ENCODE results near the gene SMNDC1. TPM values are rescaled to one million over a fixed set of nuclear protein-coding genes. Genes with fewer than 3 reads are reported as not detected.

The SMNDC1 gene
- total RNA-seq, 1 experiment from 2014 or later = 57.8 TPM

GRCh38 chr10:110269374-110270318 is 35.1 kb downstream of the SMNDC1 start:
- Histone ChIP-seq H3K9me3 (ENCODE audit: low read depth, low read length, poor library complexity, severe bottlenecking) (no peaks in the 10 kb centered on the region), H3K27ac (ENCODE audit: low read depth, low read length, poor library complexity, severe bottlenecking) (peak overlapping the region; percentile 19), H3K4me3 (ENCODE audit: low read depth, low read length, poor library complexity, severe bottlenecking) (peak overlapping the region; percentile 6), H3K36me3 (ENCODE audit: insufficient read depth, low read length, poor library complexity, severe bottlenecking) (no peaks in the 10 kb centered on the region), H3K27me3 (replicated peaks; ENCODE audit: insufficient read depth, low read depth, low read length, poor library complexity) (no peaks in the 10 kb centered on the region), H3K4me1 (ENCODE audit: insufficient read depth, low read length, poor library complexity, severe bottlenecking) (peaks cover 23% of the 10 kb centered on the region)
- intact Hi-C loops (cut with micrococcal nuclease; ENCODE audit: unreplicated experiment) = loop anchor here (10.0 kb wide), 1 partner anchor 295 kb away; no protein-coding TSS in a partner anchor
- TF ChIP-seq EZH2 (IDR thresholded peaks at IDR 0.05; ENCODE audit: borderline replicate concordance, low read depth, low read length, poor library complexity, severe bottlenecking) = no peak
- TF ChIP-seq, protein P1, sequence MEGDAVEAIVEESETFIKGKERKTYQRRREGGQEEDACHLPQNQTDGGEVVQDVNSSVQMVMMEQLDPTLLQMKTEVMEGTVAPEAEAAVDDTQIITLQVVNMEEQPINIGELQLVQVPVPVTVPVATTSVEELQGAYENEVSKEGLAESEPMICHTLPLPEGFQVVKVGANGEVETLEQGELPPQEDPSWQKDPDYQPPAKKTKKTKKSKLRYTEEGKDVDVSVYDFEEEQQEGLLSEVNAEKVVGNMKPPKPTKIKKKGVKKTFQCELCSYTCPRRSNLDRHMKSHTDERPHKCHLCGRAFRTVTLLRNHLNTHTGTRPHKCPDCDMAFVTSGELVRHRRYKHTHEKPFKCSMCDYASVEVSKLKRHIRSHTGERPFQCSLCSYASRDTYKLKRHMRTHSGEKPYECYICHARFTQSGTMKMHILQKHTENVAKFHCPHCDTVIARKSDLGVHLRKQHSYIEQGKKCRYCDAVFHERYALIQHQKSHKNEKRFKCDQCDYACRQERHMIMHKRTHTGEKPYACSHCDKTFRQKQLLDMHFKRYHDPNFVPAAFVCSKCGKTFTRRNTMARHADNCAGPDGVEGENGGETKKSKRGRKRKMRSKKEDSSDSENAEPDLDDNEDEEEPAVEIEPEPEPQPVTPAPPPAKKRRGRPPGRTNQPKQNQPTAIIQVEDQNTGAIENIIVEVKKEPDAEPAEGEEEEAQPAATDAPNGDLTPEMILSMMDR (conservative IDR thresholded peaks at IDR 0.05; ENCODE audit: low read depth, low read length) = no peak
- peak; percentile 18 for DNase-seq (ENCODE audit: low spot score)
- CTCF ChIA-PET = no interaction called here
- POLR2A ChIA-PET (ENCODE audit: low non-redundant PET) = no interaction called here
- BruUV-seq (replicated peaks) = no TSS peak

GRCh38 chr10:110268971-110269370 is 35.7 kb downstream of the SMNDC1 start:
- ChIA-PET POLR2A (ENCODE audit: low non-redundant PET) (no interaction called here), CTCF (no interaction called here)
- no peak overlapping the region for H3K4me3 ChIP-seq (ENCODE audit: low read depth, low read length, poor library complexity, severe bottlenecking)
- H3K27ac ChIP-seq (ENCODE audit: low read depth, low read length, poor library complexity, severe bottlenecking) = peak overlapping the region; percentile 19
- no peaks in the 10 kb centered on the region for H3K36me3 ChIP-seq (ENCODE audit: insufficient read depth, low read length, poor library complexity, severe bottlenecking)
- no TSS peak for BruUV-seq (replicated peaks)
- peaks cover 17% of the 10 kb centered on the region for H3K4me1 ChIP-seq (ENCODE audit: insufficient read depth, low read length, poor library complexity, severe bottlenecking)
- TF ChIP-seq, protein P1 (conservative IDR thresholded peaks at IDR 0.05; ENCODE audit: low read depth, low read length) = no peak
- TF ChIP-seq EZH2 (IDR thresholded peaks at IDR 0.05; ENCODE audit: borderline replicate concordance, low read depth, low read length, poor library complexity, severe bottlenecking) = no peak
- no peaks in the 10 kb centered on the region for H3K27me3 ChIP-seq (replicated peaks; ENCODE audit: insufficient read depth, low read depth, low read length, poor library complexity)
- intact Hi-C loops (cut with micrococcal nuclease; ENCODE audit: unreplicated experiment) = no loop called here
- no peak for DNase-seq (ENCODE audit: low spot score)
- H3K9me3 ChIP-seq (ENCODE audit: low read depth, low read length, poor library complexity, severe bottlenecking) = no peaks in the 10 kb centered on the region

DNA sequence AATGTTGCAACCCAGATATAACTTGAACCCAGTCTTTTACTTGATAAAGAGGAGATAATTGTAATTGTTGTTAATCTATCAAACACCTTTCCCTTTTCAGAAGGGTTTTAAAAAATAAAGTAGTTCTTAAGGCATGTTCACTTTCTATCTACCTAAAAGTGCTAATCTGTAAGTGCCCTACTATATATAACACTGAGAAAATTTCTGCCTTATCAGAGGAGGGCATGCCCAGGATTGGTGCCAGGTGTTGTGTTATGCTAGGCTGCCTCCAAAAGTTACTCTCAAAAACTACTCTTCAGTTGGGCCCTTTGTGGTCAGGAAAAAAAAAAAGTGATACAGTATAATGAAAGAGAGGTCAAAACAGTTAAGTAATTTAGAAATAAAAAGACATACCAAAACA is 36.3 kb downstream of the SMNDC1 start:
- POLR2A ChIA-PET (ENCODE audit: low non-redundant PET) = no interaction called here
- BruUV-seq (replicated peaks) = no TSS peak
- TF ChIP-seq EZH2 (IDR thresholded peaks at IDR 0.05; ENCODE audit: borderline replicate concordance, low read depth, low read length, poor library complexity, severe bottlenecking) = no peak
- TF ChIP-seq, protein P1 (conservative IDR thresholded peaks at IDR 0.05; ENCODE audit: low read depth, low read length) = no peak

More for the DNA sequence above, 36.3 kb downstream of the SMNDC1 start:
- Histone ChIP-seq H3K9me3 (ENCODE audit: low read depth, low read length, poor library complexity, severe bottlenecking) (no peaks in the 10 kb centered on the region), H3K27me3 (replicated peaks; ENCODE audit: insufficient read depth, low read depth, low read length, poor library complexity) (no peaks in the 10 kb centered on the region), H3K27ac (ENCODE audit: low read depth, low read length, poor library complexity, severe bottlenecking) (no peak overlapping the region), H3K4me3 (ENCODE audit: low read depth, low read length, poor library complexity, severe bottlenecking) (no peak overlapping the region), H3K4me1 (ENCODE audit: insufficient read depth, low read length, poor library complexity, severe bottlenecking) (peaks cover 11% of the 10 kb centered on the region), H3K36me3 (ENCODE audit: insufficient read depth, low read length, poor library complexity, severe bottlenecking) (no peaks in the 10 kb centered on the region)
- CTCF ChIA-PET = no interaction called here
- intact Hi-C loops (cut with micrococcal nuclease; ENCODE audit: unreplicated experiment) = no loop called here
- no peak for DNase-seq (ENCODE audit: low spot score)

All from A673 (cell line).